Lower leg skin (tissue), 3 donors: ENCODE data around the gene PARP2.

Experiments
- POLR2A ChIP-seq, 2 donors: fragments of 450-650 bp; IDR thresholded peaks; one replicate each; pipeline ENCODE4 v1.6.1; 2016 to 2017; ENCODE audit warnings: antibody characterized with exemption in 2 of 2, mild to moderate bottlenecking in 1 of 2, moderate library complexity in 1 of 2
- TF ChIP-seq, protein P1 (sequence below), 3 donors: fragments of 450-650 bp; IDR thresholded peaks; one replicate each; pipeline ENCODE4 v1.5.1; 2016; ENCODE audit warnings: antibody characterized with exemption in 3 of 3, mild to moderate bottlenecking in 3 of 3, moderate library complexity in 2 of 3

DNA sequence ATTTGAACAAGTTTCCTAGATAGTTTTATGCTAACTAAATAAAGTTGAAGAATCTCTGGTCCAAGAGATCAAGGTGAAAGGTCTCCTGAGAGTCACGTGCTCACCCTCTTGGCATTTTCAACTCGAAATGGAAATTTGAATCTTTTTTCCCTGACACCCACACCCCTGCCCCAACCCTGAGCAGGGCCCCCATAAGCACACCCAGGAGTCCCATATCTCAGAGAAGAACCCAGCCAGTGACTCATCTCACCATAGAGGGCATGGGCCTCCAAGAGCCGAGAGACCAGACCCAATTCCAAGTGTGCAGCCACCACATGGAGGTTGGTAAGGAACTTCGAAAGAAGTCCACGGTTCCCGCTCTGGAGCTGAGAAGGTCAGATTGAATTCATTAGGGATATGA lies 37.2 kb downstream of the PARP2 start:
- TF ChIP-seq, protein P1, sequence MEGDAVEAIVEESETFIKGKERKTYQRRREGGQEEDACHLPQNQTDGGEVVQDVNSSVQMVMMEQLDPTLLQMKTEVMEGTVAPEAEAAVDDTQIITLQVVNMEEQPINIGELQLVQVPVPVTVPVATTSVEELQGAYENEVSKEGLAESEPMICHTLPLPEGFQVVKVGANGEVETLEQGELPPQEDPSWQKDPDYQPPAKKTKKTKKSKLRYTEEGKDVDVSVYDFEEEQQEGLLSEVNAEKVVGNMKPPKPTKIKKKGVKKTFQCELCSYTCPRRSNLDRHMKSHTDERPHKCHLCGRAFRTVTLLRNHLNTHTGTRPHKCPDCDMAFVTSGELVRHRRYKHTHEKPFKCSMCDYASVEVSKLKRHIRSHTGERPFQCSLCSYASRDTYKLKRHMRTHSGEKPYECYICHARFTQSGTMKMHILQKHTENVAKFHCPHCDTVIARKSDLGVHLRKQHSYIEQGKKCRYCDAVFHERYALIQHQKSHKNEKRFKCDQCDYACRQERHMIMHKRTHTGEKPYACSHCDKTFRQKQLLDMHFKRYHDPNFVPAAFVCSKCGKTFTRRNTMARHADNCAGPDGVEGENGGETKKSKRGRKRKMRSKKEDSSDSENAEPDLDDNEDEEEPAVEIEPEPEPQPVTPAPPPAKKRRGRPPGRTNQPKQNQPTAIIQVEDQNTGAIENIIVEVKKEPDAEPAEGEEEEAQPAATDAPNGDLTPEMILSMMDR (IDR thresholded peaks at IDR 0.05) = no peak
- no peak for TF ChIP-seq POLR2A (IDR thresholded peaks at IDR 0.05)
